ENCODE results near the gene ACAD8.

DNA sequence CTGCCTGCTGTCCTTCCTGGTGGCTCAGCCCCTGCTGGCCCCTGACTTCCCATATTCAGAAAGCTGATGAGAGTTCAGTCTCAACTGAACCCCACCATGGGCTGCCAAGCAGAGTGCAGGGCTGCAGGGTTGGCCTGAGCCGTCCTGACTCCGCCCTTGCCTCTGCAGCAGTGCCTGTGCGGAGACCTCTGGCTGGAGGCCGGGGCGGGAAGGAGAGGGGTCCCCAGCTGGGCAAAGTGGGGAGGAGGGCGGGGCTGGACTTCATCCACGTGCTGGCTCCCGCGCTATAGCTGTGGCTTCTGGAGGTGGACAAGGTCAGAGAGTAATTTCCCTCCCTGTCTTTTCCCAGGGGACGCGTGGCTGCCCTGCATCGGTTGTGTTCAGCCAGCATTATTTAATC is 36.4 kb downstream of the ACAD8 start:
- TF ChIP-seq CTCF (optimal IDR thresholded peaks at IDR 0.05 in 1 of 3, IDR thresholded peaks at IDR 0.05 in 1 of 3, conservative IDR thresholded peaks at IDR 0.05 in 1 of 3; ENCODE audit: extremely low read depth in 1 of 3, insufficient read depth in 2 of 3, low read length in 3 of 3), result no peak
- no peak for TF ChIP-seq EZH2 (IDR thresholded peaks at IDR 0.05; ENCODE audit: low read length)

Measured in keratinocyte (primary cell).